Activated T-cell treated with anti-CD3 and anti-CD28 coated beads for 48 hours (primary cell): ENCODE data around the gene SLC18B1.

Source experiments
- DNase-seq: peaks from one replicate; pipeline ENCODE4 v3.0.0-alpha.2; 2020; ENCODE audit warnings: low read depth

The SLC18B1 gene

DNA sequence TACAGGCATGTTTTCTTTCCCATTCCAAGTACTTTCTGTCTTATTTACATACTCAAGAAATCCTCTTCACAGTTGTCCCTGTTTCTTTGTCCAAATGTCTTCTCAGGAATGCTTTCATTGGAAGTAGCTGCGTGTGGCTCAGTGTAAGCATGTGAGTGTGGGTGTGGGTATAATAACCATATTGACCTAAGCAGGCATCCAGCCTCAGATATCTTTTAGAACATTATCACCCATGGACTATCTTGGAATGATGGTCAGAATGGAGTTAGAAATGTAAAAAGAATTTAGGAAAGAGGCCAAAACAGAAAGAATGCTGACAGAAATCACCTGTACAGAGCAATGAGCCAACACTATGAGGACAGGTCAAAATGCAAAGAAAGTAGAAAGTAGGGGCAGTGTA, 57.2 kb downstream of the SLC18B1 start:
- DNase-seq, result no peak

DNA sequence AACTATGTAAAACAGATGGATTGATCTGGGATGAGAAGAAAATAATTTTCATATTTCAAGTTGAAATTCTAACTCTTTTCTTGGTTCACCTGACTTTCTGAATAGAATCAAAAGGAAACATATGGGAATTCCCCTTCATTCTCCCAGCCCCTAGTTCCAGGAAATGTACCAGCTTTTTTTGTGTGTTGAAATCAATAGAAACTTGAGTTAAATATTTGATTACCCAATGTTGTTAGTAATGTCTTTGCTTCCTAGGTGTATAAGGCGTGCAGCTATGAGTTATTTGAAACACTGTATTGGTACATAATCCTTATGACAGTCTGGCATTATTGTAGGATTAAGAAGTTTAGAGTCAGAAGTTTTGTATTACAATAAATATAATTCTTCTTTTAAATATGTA, 62.2 kb downstream of the SLC18B1 start:
- no peak for DNase-seq

DNA sequence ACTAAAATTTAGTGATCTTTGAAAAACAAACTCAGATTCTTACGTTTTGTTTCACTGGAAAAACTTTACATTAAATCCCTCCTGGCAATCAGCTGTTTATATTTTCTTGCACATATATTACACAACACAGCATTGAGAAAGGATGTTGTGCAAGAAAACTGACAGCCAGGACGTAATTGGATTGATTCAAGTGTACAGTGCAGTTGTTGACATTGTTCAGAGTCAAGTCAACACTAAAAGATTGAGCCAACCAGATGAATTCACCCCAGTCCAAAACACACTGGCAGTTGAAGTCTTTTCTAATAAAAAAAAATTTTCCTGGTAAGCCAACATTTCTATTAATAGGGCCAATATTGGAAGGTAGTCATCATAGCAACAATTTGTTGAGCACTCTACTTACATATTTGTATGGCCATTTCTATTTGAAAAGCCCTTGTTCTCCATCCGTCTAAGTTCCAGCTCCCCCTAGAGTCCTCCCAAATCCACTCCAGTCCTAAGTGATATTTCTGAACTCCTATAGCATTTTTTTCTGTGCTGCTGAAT, 63.7 kb downstream of the SLC18B1 start:
- DNase-seq, result no peak

DNA sequence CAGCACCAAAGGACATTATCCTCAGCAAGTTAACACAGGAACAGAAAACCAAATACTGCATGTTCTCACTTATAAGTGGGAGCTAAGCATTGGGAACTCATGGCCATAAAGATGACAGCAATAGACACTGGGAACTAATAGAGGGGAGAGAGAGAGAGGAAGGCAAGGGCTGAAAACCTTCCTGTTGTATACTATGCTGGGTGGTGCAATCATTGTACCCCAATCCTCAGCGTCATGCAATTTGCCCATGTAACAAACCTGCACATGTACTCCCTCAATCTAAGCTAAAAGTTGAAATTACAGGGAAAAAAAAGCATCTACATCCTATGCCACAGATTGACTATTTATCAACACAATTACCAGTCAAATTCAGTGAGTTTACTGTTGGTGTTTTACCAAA, 64.6 kb downstream of the SLC18B1 start:
- DNase-seq, result no peak

DNA sequence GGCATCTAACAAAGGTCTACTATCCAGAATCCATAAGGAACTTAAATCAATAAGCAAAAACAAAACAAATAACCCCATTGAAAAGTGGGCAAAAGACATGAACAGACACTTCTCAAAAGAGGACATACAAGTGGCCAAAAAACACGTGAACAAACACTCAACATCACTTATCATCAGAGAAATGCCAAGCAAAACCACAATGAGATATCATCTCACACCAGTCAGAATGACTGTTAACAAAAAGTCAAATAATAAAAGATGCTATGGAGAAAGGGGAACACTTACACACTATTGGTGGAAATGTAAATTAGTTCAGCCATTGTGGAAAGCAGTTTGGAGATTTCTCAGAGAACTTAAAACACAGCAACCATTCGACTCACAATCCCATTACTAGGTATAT, 65.2 kb downstream of the SLC18B1 start:
- no peak for DNase-seq

DNA sequence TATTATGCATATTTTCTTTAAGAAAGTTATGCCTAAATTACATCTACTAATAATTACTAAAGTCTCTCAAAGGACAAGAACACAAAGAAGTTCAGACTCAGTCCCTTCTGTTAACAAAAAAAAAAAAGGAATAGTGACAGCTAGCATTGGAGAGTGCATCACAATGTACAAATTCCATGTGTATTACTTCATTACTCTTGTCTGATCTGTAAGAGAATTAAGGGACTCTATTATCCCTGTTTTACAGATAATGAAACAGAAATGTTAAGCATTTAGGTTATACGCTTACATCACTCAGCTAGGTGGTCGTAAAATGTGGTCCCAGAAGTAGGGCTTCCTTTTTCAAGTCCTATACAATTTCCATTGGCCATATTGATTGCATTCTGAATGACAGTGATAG, 67.4 kb downstream of the SLC18B1 start:
- DNase-seq, result no peak

DNA sequence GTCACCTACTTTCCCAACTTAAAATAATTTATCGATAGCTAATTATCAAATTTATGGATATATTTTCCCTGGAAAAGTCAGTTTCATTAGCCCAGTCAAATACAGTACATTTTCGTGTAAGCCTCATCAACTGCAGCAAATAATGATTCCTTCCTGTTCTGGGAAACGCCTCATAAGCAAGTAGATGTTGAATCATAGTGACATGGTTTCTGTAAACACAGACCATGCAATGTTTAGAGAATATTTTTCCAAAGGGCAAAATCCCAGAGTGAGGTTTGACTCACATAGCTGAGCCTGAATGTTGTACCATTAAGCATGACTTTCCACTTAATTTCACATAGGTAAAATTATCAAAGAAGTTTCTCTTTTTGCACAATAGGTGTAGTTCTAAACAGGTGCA, 67.9 kb downstream of the SLC18B1 start:
- DNase-seq, result no peak

DNA sequence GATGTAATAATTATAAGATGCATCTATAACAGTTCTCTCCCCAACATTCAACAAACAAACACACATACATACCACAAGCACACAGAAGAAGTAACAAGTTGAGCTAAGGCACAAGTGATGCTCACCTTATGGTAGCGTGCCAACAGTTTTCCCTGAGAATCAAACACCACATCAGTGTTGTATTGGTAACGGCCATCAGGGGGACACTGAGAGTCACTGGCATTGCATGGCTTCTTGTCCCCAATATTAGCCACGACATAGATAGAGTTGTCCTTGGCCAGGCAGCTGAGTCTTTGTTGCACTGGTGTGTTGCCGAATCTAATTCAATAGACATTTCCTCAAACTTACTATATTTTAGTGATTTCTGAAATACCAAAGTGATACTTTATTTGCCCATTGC, 69.8 kb downstream of the SLC18B1 start:
- no peak for DNase-seq

DNA sequence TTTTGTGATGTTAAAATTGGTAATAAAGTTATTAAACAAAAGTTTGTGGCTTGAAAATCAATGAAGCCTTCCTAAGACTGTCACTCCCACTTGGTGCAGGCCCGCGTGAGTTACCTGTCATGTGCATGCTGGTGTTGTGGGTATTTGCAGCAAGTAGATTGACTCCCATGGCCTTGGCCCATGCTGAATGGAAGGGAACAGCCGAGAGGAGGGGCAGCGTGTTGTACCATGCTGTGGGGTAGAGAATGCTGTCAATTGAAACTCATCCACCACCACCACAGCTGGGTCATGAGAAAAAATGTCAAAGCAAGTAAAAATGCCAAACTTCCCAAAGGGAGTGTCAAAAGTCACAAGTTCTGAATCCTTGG, 71.8 kb downstream of the SLC18B1 start:
- no peak for DNase-seq

DNA sequence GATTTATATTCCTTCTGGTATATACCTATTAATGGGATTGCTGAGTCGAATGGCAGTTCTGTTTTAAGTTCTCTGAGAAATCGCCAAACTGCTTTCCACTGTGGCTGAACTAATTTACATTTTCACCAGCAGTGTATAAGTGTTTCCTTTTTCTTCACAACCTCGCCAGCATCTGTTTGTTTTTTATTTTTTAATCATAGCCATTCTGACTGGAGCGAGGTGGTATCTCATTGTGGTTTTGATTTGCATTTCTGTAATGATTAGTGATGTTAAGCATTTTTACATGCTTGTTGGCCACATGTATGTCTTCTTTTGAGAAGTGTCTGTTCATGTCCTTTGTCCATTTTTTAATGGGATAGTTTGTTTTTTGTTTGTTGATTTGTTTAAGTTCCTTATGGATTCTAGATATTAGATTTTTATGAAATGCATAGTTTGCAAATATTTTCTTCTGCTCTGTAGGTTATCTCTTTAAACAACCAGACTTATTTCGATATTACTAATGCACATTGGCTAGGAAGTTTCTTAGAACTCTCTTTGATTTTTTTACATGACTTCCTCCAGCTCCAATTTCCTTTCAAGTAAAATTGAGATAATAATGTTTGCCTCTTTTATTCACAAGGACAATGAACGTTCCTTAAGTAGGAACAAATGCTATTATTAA, 72.4 kb downstream of the SLC18B1 start:
- no peak for DNase-seq

DNA sequence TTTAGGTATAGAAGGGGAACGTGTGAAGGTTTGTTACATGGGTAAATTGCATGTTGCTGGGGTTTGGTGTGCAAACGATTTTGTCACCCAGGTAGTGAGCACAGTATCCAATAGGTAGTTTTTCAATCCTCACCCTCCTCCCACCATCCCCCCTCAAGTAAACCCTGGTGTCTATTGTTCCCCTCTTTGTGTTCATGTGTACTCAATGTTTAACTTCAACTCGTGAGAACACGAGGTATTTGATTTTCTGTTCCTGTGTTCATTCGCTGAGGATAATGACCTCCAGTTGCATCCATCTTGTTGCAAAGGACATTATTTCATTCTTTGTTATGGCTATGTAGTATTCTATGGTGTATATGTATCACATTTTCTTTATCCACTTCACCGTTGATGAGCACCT, 73.0 kb downstream of the SLC18B1 start:
- no peak for DNase-seq

DNA sequence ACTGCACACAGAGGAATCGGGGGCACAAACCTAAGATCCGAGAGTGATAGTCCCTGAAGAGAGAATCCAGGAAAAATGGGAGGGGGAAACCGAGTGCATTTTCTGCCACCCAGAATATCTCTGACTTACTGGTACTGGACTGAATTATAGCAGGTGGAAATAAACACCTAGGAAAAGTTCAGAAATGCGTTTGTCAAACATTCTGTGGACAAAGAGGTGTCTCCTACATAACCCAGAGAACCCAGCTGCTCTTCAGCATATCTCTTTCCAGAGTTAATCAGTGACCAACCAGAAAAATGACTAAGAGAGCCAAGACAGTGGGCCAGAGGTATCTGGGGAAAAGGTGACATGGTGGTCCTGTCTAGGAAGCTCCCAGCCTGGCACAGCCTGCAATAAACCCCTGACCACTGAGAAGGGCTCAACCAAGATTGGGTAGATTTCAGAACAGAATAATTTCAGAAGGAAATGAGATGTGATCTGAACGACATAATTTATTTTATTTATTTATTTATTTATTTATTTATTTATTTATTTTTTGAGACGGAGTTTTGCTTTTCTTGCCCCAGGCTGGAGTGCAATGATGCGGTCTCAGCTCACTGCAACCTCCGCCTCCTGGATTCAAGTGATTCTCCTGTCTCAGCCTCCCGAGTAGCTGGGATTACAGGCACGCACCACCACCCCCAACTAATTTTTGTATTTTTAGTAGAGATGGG, 78.5 kb downstream of the SLC18B1 start:
- DNase-seq, result no peak
